Caco-2 (cell line): Measurements from ENCODE around the gene ANKRD7. TPM values are rescaled to one million over a fixed set of nuclear protein-coding genes. Genes with fewer than 3 reads are reported as not detected.
A peak's percentile ranks its signal among the peaks of the same experiment; 100 is the strongest.

Source experiments
- BruUV-seq: library from RNA; stranded (reverse); fragments of 400-500 nt; replicated peaks from 2 replicates; lab custom pipeline; 2021; lab: Mats Ljungman, UMichigan
- CTCF ChIA-PET: fragments of 300-600 bp; sonication (Branson Sonifier 250); formaldehyde crosslinking; loops from one replicate; lab custom pipeline; 2022; ENCODE audit warnings: antibody characterized with exemption; lab: Charles Lee
- POLR2A ChIA-PET: fragments of 300-600 bp; sonication (Branson Sonifier 250); formaldehyde crosslinking; loops from one replicate; lab custom pipeline; 2022; ENCODE audit warnings: antibody characterized with exemption; lab: Charles Lee
- DNase-seq, 2 experiments: peaks; one replicate each; pipeline versions ENCODE4 v3.0.0 to v3.0.0-alpha.2; 2020 to 2022
- H3K27me3 ChIP-seq: replicated peaks from 2 replicates; pipeline ENCODE4 v1.6.0; 2011; ENCODE audit warnings: low read length; ENCODE audit not compliant: control insufficient read depth, insufficient read depth
- H3K36me3 ChIP-seq: 2 replicates; pipeline ENCODE4 v1.5.1; 2011; ENCODE audit warnings: low read length; ENCODE audit not compliant: control insufficient read depth, insufficient read depth
- H3K4me1 ChIP-seq: fragments of 250-450 bp; sonication (Bioruptor Pico); 2 replicates; pipeline ENCODE4 v1.5.1; 2020; ENCODE audit warnings: mild to moderate bottlenecking
- H3K4me3 ChIP-seq: 2 replicates; pipeline ENCODE4 v1.5.1; 2011; ENCODE audit warnings: low read depth, mild to moderate bottlenecking, control low read depth, low read length
- H3K9me3 ChIP-seq: fragments of 250-450 bp; sonication (Bioruptor Pico); 2 replicates; pipeline ENCODE4 v1.5.1; 2020; ENCODE audit warnings: mild to moderate bottlenecking, moderate library complexity
- H3K27ac Mint-ChIP-seq: one replicate; pipeline ENCODE4 v1.8.0; 2022; ENCODE audit warnings: mixed read lengths; ENCODE audit not compliant: unreplicated experiment
- H3K27me3 Mint-ChIP-seq: one replicate; pipeline ENCODE4 v1.8.0; 2022; ENCODE audit warnings: mixed read lengths; ENCODE audit not compliant: insufficient read depth, unreplicated experiment
- H3K36me3 Mint-ChIP-seq: one replicate; pipeline ENCODE4 v1.8.0; 2022; ENCODE audit warnings: mild to moderate bottlenecking, mixed read lengths; ENCODE audit not compliant: insufficient read depth, unreplicated experiment
- H3K4me1 Mint-ChIP-seq: one replicate; pipeline ENCODE4 v1.8.0; 2022; ENCODE audit warnings: low read depth, mixed read lengths; ENCODE audit not compliant: unreplicated experiment
- H3K4me3 Mint-ChIP-seq: one replicate; pipeline ENCODE4 v1.8.0; 2022; ENCODE audit warnings: mild to moderate bottlenecking, moderate library complexity, mixed read lengths; ENCODE audit not compliant: unreplicated experiment
- H3K9me3 Mint-ChIP-seq: one replicate; pipeline ENCODE4 v1.8.0; 2022; ENCODE audit warnings: mixed read lengths; ENCODE audit not compliant: unreplicated experiment
- CTCF ChIP-seq, 2 experiments: fragments of 200-600 bp in 1 of 2; IDR thresholded peaks; 1 replicate in 1 of 2; 2 replicates in 1 of 2; pipeline versions ENCODE4 v1.5.1 to v1.8.0; 2011 to 2022; ENCODE audit warnings: antibody characterized with exemption in 1 of 2, control low read depth in 1 of 2, inconsistent platforms in 1 of 2, low read depth in 1 of 2, low read length in 1 of 2, mild to moderate bottlenecking in 1 of 2, moderate library complexity in 1 of 2; ENCODE audit not compliant: insufficient read depth in 1 of 2, severe bottlenecking in 1 of 2, unreplicated experiment in 1 of 2
- intact Hi-C: fragments of 100-400 bp; cut with micrococcal nuclease; formaldehyde crosslinking; loops from one replicate; pipeline ENCODE4 v1.10.0; 2022; ENCODE audit not compliant: unreplicated experiment
- total RNA-seq: library from RNA; stranded (reverse); gene quantifications from 2 replicates; pipeline ENCODE4 v1.2.3, GENCODE V29; 2022

ANKRD7 gene
- total RNA-seq, 1 experiment from 2014 or later = not detected

GRCh38 chr7:118245267-118246040 is 20.9 kb downstream of the ANKRD7 start:
- Mint-ChIP-seq H3K4me1 (no peaks in the 10 kb centered on the region), H3K4me3 (no peak overlapping the region)
- POLR2A ChIA-PET = no interaction called here

GRCh38 chr7:118250860-118251494 is 26.5 kb downstream of the ANKRD7 start:
- ChIA-PET CTCF (no interaction called here), POLR2A (no interaction called here)
- Histone ChIP-seq H3K27me3 (no peaks in the 10 kb centered on the region), H3K9me3 (no peaks in the 10 kb centered on the region), H3K36me3 (no peaks in the 10 kb centered on the region), H3K4me1 (no peaks in the 10 kb centered on the region), H3K4me3 (no peak overlapping the region)
- no peaks in the 10 kb centered on the region for H3K4me1 Mint-ChIP-seq
- TF ChIP-seq CTCF (IDR thresholded peaks at IDR 0.05; ENCODE audit: insufficient read depth in 1 of 2, low read depth in 1 of 2, low read length in 1 of 2, severe bottlenecking in 1 of 2, unreplicated experiment in 1 of 2) = peak in 1 of 2 experiments; percentile 23
- no peaks in the 10 kb centered on the region for H3K36me3 Mint-ChIP-seq
- peaks cover 7% of the 10 kb centered on the region for H3K27me3 Mint-ChIP-seq
- H3K27ac Mint-ChIP-seq = no peak overlapping the region
- DNase-seq = no peak
- no peaks in the 10 kb centered on the region for H3K9me3 Mint-ChIP-seq
- no peak overlapping the region for H3K4me3 Mint-ChIP-seq
- intact Hi-C loops = no loop called here
- BruUV-seq = no TSS peak

More at GRCh38 chr7:118245267-118246040, 20.9 kb downstream of the ANKRD7 start:
- Histone ChIP-seq H3K9me3 (no peaks in the 10 kb centered on the region), H3K4me1 (no peaks in the 10 kb centered on the region), H3K36me3 (no peaks in the 10 kb centered on the region), H3K27me3 (no peaks in the 10 kb centered on the region), H3K4me3 (no peak overlapping the region)
- BruUV-seq = no TSS peak
- intact Hi-C loops = no loop called here
- DNase-seq = no peak
- CTCF ChIA-PET = no interaction called here
- H3K27ac Mint-ChIP-seq = no peak overlapping the region
- no peaks in the 10 kb centered on the region for H3K36me3 Mint-ChIP-seq
- H3K27me3 Mint-ChIP-seq = peaks cover 8% of the 10 kb centered on the region
- TF ChIP-seq CTCF (IDR thresholded peaks at IDR 0.05; ENCODE audit: insufficient read depth in 1 of 2, low read depth in 1 of 2, low read length in 1 of 2, severe bottlenecking in 1 of 2, unreplicated experiment in 1 of 2) = no peak
- no peaks in the 10 kb centered on the region for H3K9me3 Mint-ChIP-seq

- Mint-ChIP-seq H3K4me3 (no peak overlapping the region), H3K4me1 (no peaks in the 10 kb centered on the region), H3K36me3 (no peaks in the 10 kb centered on the region), H3K9me3 (no peaks in the 10 kb centered on the region), H3K27me3 (peaks cover 7% of the 10 kb centered on the region), H3K27ac (no peak overlapping the region)
- no TSS peak for BruUV-seq
- no peak overlapping the region for H3K4me3 ChIP-seq
- intact Hi-C loops = no loop called here
- no peak for DNase-seq
- no peaks in the 10 kb centered on the region for H3K4me1 ChIP-seq
- ChIA-PET POLR2A (no interaction called here), CTCF (no interaction called here)
- TF ChIP-seq CTCF (IDR thresholded peaks at IDR 0.05; ENCODE audit: insufficient read depth in 1 of 2, low read depth in 1 of 2, low read length in 1 of 2, severe bottlenecking in 1 of 2, unreplicated experiment in 1 of 2) = no peak
- H3K27me3 ChIP-seq = no peaks in the 10 kb centered on the region
- H3K9me3 ChIP-seq = no peaks in the 10 kb centered on the region
- no peaks in the 10 kb centered on the region for H3K36me3 ChIP-seq
These were observed 27.6 kb downstream of the ANKRD7 start for GRCh38 chr7:118252087-118252486.
